Omental fat pad (tissue), 4 donors: ENCODE measurements around the gene LPCAT1. TPM values are rescaled to one million over a fixed set of nuclear protein-coding genes. Genes with fewer than 3 reads are reported as not detected.

ENCODE experiments used
- ATAC-seq: fragments of 150-250 bp; one replicate; pipeline ENCODE4 v1.9.1; 2016; ENCODE audit warnings: mild to moderate bottlenecking, moderate library complexity; ENCODE audit not compliant: low FRiP score
- DNase-seq: peaks from one replicate; pipeline ENCODE4 v3.0.0-alpha.2; 2019; ENCODE audit warnings: low spot score
- total RNA-seq, 4 donors: library from RNA; depleted of rRNA; stranded (reverse); fragments of >200 nt; gene quantifications; one replicate each; pipeline ENCODE4 v1.1.0, GENCODE V29; 2016
- TF ChIP-seq, protein P1 (sequence below), 3 donors: fragments of 450-650 bp; IDR thresholded peaks; one replicate each; pipeline ENCODE4 v1.5.1; 2016 to 2017; ENCODE audit warnings: antibody characterized with exemption in 3 of 3, mild to moderate bottlenecking in 3 of 3, moderate library complexity in 2 of 3

The LPCAT1 gene
- total RNA-seq, 4 donors from 2014 or later = 22.3 to 37.1 (median 34.5) TPM

- DNase-seq (no peak), ATAC-seq (no peak)
- TF ChIP-seq, protein P1, sequence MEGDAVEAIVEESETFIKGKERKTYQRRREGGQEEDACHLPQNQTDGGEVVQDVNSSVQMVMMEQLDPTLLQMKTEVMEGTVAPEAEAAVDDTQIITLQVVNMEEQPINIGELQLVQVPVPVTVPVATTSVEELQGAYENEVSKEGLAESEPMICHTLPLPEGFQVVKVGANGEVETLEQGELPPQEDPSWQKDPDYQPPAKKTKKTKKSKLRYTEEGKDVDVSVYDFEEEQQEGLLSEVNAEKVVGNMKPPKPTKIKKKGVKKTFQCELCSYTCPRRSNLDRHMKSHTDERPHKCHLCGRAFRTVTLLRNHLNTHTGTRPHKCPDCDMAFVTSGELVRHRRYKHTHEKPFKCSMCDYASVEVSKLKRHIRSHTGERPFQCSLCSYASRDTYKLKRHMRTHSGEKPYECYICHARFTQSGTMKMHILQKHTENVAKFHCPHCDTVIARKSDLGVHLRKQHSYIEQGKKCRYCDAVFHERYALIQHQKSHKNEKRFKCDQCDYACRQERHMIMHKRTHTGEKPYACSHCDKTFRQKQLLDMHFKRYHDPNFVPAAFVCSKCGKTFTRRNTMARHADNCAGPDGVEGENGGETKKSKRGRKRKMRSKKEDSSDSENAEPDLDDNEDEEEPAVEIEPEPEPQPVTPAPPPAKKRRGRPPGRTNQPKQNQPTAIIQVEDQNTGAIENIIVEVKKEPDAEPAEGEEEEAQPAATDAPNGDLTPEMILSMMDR (IDR thresholded peaks at IDR 0.05) = no peak
Observed at GRCh38 chr5:1446602-1447343, 77.0 kb downstream of the LPCAT1 start.

DNA sequence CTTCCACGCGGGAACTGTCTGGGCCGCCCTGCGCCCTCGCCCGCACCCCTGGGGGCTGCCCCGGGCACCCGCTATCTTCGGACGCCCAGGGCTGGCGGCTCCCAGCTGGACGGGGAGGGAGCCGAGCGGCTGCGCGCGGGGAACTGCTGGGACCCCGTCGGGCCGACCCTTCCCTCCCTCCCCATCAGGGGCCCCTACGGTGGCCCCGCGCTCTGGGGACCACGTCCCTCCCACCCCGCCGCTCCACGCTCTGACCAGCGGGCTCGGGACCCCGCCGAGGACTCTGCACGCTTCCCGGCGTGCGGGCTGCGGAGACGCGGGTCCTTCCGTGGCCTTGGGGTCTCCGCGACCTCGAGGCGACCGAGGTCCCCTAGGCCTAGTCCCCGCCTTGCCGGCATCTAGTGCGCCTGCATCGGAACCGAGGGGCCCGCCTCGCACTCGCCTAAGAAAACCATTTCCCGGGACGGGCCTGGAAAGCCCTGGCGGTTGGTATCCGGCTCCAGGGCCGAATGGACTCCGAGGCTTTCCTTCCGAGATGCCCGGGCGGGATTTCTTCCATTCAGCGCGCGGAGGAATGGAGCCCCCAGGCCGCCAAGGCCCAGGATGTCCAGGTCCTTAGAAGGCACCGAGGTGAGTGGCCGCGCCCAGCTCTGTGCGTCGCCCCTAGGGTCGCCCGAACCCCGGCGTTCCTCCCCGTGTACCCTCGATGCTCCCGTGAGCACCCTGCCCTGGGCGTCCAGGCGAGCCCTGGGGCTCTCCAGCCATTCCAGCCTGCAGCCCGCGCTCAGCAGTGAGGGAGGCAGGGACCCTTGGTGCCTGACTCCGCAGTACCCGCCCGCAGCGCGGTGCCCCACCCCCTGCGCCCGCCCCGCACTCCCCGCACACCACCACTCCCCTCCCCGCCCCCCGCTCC, 77.8 kb downstream of the LPCAT1 start:
- peak; percentile 34 for ATAC-seq
- DNase-seq = no peak
- TF ChIP-seq, protein P1 (IDR thresholded peaks at IDR 0.05) = no peak

- TF ChIP-seq, protein P1 (IDR thresholded peaks at IDR 0.05) = no peak
- peak; percentile 84 for ATAC-seq
- DNase-seq = peak; percentile 34
Observed at GRCh38 chr5:1445313-1445688, 78.5 kb downstream of the LPCAT1 start, which contains the start of gene SLC6A3. Gene SLC6A3, minus strand, starts transcription at chr5:1445440. Its CDS starts 2,243 bp downstream, at chr5:1443197.

DNA sequence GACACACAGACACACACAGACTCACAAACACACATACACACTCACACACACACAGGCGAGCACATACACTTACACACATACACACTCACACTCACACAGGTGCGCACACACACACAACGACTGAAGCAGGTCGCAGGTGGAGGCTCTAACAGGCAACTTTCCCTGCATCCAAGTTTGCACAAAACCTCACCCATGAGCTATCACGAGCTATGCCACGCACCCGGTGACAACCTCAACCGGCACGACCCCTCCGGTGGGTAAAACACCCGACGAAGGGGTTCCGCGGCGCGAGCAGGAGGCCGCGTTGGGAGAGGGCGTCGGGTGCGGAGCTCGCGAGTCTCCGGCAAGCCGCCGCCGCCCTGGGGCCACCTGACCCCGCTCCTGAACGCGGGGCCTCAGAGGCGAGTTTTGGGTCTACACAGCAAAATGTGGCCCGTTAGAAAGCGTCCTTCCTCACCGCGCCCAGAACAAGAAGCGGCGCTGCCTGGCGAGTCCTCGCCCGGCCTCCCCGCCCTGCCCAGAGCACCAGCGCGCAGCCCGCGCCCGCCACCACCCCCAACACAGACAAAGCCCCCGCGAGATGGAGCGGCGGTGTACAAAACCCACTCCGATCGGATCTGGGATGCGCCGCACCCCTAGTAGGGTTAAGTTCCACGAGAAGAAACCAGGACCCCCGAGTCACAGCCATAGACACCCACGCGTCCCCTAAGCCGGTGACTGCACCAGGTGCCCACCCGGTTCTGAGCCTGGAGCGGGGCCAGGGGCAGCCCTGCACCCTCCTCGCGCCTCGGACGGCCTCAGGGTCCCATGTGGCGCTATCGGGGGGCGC, 79.2 kb downstream of the LPCAT1 start:
- TF ChIP-seq, protein P1 (IDR thresholded peaks at IDR 0.05) = no peak
- DNase-seq (no peak), ATAC-seq (peak; percentile 8)

DNA sequence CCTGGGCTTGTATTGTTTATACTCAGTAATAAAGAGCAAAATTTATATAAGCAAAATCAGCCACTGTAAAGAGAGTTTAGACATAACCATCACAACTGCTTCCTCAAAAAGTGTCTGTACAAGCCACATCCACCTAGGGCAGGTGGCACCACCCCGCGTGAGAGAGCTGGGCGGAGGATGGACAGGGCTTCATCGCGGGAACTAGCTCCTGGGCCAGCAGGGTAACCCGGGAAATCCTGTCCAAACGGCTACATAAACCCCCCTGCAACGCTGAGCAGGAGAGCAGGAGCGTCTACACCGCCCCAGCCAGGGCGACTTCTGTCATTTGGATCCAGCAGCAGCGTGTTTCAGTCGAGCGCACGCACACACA, 79.8 kb downstream of the LPCAT1 start:
- no peak for ATAC-seq
- no peak for DNase-seq
- TF ChIP-seq, protein P1 (IDR thresholded peaks at IDR 0.05) = no peak

DNA sequence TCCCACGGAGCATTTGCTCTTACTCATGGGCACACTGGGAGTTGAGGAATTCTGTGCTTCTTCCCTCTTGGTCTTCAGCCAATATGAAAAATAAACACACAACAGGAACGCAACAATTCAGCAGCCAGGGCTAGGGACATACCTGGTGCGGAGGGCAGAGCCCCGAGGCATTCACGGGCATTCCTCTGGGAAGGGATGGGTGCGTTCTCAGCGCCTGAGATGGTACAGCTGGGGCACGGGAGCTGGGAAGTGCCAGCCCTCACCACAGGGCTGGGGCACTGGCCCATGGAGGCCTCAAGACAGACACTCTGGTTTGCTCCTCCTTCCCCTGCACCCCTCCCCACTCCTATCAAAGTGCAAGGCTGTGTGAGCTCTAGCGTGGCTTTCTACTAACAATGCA, 80.6 kb downstream of the LPCAT1 start:
- TF ChIP-seq, protein P1 (IDR thresholded peaks at IDR 0.05) = no peak
- ATAC-seq (no peak), DNase-seq (no peak)
